HG02938 (cell line): ENCODE measurements around the gene ZNF714.
A peak's percentile ranks its signal among the peaks of the same experiment; 100 is the strongest.

Experiments used
- ATAC-seq: cut with Tn5 transposase; IDR thresholded peaks from one replicate; pipeline ENCODE4 v1.9.1; 2021; ENCODE audit warnings: mild to moderate bottlenecking, moderate library complexity; ENCODE audit not compliant: unreplicated experiment

The ZNF714 gene

DNA sequence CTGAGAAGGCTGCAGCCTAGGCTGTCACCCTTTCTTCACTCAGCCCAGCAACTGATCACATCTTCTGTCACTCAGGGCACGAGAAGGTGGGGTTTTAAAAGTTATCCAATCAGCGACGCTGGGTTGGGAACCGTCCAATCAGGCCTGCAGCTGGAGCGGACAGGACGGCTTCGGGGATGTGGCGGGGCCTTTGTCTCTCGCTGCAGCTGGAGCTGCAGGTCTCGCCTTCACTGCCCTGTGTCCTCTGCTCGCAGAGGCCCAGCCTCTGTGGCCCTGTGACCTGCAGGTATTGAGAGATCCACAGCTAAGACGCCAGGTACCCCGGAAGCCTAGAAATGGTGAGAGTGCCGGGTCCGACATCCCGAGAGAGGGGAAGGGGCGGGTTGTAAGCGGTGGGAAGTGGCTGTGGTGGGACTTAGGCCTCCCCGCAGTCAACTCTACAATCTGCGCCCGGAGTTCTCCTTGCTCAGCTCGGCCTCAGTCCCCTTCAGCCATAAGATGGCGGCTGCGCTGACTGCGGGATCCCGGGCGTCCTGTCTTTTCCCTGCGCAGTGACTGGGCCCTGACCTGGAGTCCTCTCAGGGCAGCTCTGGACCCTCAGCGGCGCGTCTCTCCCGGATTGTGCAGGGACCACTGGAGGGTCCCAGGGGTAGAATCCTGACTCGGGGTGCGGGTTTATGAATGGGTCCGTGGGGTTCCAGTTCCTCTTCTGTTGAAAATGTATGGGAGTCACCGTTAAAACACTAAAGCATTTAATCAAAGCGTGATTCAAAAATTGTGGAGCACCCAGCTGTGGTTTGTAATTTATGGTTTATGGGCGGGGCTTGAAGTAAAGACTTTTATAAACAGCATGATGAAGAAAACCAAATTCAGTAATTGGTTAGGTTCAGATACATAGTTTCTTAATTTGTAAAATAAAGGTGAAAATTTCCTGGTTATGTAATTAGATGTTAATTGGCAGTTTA, at the start of gene ZNF714:
TSS of gene ZNF714 (plus strand) at position 193 of the 965 bp plus-strand sequence. CDS start 16,066 bp downstream, outside the sequence.
- ATAC-seq, result peak; percentile 83

DNA sequence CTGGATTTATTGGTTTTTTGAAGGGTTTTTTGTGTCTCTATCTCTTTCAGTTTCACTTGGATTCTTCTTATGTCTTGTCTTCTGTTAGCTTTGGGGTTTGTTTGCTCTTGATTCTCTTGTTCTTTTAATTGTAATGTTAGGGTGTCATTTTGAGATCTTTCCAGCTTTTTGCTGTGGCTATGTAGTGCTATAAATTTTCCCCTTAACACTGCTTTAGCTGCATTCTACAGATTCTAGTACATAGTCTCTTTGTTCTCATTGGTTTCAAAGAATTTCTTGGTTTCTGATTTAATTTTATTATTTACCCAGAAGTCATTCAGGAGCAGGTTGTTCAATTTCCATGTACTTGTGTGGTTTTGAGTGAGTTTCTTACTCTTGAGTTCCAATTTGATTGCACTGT, 37.0 kb upstream of the ZNF714 start:
- no peak for ATAC-seq

DNA sequence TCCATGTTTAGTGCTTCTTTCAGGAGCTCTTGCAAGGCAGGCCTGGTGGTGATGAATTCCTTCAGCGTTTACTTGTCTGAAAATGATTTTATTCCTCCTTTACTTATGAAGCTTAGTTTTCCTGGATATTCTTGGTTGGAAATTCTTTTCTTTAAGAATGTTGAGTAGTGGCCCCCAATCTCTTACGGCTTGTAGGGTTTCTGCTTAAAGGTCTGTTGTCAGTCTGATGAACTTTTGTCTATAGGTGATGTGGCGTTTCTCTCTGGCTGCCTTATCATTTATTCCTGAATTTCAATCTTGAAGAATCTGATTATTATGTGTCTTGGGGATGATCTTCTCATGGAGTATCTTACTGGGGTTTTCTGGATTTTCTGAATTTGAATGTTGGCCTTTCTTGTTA, 35.5 kb upstream of the ZNF714 start:
- no peak for ATAC-seq

DNA sequence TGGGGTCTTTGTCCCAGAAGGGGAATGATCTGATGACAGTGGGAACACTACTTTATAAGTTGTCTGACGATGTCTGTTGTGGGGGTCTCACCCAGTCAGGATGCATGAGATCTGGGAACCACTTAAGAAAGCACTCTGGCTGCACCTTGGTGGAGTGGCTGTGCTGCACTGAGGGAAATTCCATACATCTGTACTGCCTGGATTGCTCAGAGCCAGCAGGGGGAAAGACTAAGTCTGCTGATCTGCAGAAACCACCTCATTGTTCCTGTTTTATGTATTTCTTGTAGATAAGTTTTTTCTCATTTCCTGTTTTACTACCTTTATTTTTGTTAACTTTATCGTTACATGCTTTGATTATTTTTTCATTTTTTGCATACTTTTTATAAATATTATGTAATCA, 34.3 kb upstream of the ZNF714 start:
- ATAC-seq, result no peak

DNA sequence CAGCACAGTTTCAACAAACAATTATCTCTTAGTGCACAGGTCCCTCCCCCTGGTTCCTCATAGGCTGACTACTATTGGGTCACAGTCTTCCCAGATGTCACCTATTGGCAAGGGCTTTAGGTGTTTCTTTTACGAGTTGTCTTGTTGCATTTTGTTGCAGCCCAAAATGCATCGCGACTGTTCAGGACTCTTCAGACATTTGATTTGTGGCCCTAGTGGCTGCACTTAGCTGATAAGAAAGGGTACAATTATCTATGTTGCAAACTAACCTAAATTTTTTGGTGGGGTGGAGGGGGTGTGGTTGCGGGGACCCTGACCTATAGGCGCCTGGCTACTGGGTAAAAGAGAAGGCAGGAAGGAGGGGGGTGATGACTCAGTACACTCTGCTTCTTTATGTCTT, 29.1 kb upstream of the ZNF714 start:
- no peak for ATAC-seq

DNA sequence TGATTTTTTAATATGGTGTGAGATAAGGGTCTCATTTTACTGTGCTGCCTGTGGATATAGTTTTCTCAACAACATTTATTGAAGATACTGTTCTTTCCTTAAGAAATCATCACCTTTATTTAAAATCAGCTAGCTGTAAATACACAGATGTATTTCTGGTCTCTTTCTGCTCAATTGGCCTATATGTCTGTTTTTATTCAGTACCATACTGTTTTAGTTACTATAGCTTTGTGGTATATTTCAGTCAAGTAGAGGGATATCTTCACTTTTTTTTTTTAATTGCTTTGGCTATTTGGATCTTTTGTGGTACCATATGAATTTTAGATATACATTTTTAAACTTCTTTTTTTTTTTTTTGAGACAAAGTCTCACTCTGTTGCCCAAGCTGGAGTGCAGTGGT, 16.7 kb upstream of the ZNF714 start:
- ATAC-seq, result no peak

DNA sequence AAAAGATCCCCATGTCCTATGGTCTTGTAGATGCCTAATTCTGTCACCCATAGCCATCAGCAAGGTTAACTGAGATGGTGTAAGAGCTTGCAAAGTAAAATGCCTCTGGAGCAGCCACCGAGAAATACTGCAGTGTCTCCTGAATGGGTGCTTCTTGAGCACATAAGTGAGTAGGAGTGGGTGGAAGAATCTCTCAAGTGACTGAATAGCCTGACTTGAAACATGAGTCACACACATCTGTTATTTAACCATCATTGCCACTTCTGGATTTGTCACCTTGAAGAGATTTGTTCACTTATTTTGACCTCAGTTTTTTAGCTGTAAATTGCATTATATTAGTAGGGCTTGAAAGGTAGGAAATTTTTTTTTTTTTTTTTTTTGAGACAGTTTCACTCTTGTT, 2.3 kb downstream of the ZNF714 start:
- no peak for ATAC-seq

GRCh38 chr19:21087871-21088270, 5.9 kb downstream of the ZNF714 start:
- no peak for ATAC-seq

- no peak for ATAC-seq
These were observed 10.1 kb downstream of the ZNF714 start for GRCh38 chr19:21092109-21092508.

GRCh38 chr19:21094347-21095025, 12.5 kb downstream of the ZNF714 start:
- ATAC-seq, result no peak

DNA sequence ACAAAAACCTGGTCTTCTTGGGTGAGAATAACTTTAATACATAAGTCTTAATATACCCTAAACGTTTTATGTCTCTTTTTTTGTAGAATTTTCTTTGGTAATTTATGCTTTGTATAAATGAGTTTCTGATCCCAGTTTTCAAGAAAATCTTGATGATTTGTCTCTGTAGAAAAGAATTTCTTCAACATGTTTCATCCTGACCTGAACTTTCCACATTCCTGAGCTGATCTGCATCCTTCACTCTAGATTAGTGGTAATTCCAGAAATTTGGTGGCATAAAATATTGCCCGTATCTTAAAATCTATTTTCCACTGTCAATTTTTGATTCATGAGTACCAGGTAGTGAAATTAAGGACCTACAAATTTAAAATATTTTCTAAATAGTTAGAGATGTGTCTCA, 16.3 kb downstream of the ZNF714 start:
- ATAC-seq, result no peak

DNA sequence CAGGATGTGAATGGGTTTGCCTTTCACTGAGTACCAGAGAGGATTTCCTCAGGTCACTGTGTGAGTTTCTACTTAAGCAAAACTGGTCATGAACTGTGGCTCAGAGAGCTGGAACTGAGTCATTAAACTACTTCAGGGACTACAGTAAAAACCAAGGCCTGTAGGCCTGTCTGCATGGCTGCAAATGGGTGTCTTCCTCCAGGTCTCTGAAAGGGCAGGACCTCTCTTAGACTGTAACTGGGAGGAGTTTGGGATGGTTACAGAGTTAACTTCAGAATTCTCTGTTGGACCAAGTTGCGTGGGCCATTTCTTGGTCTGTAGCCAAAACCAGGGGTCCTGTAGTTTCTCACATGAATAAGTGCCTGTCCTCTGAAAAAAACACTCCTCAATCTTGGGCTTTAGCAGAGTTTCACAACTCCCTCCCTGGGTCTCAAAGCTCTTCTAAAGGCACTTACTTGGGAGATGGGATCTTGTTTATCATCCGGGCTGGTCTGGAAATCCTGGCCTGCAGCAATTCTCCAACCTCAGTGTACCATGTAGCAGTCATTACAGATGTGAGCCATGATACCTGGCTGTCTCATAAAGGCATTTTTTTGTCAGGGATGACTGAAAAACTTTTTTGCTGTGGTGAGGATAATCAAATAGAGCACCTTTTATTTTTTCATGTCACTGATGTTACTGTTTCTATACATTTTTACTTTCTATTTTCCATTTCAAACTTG, 19.7 kb downstream of the ZNF714 start:
- no peak for ATAC-seq

GRCh38 chr19:21109116-21109515, 27.1 kb downstream of the ZNF714 start:
- no peak for ATAC-seq

DNA sequence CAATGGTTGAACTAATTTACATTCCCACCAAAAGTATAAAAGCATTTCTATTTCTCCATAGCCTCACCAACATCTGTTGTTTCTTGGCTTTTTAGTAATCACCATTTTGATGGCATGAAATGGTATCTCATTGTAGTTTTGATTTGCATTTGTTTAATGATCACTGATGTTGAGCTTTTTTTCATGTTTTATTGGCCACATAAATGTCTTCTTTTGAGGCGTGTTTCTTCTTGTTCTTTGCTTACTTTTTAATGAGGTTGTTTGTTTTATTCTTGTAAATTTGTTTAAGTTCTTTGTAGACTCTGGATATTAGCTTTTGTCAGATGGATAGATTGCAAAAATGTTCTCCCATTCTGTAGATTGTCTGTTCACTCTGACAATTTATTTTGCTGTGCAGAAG, 28.2 kb downstream of the ZNF714 start:
- ATAC-seq, result no peak

- no peak for ATAC-seq
These were observed 33.4 kb downstream of the ZNF714 start for GRCh38 chr19:21115430-21115829.

DNA sequence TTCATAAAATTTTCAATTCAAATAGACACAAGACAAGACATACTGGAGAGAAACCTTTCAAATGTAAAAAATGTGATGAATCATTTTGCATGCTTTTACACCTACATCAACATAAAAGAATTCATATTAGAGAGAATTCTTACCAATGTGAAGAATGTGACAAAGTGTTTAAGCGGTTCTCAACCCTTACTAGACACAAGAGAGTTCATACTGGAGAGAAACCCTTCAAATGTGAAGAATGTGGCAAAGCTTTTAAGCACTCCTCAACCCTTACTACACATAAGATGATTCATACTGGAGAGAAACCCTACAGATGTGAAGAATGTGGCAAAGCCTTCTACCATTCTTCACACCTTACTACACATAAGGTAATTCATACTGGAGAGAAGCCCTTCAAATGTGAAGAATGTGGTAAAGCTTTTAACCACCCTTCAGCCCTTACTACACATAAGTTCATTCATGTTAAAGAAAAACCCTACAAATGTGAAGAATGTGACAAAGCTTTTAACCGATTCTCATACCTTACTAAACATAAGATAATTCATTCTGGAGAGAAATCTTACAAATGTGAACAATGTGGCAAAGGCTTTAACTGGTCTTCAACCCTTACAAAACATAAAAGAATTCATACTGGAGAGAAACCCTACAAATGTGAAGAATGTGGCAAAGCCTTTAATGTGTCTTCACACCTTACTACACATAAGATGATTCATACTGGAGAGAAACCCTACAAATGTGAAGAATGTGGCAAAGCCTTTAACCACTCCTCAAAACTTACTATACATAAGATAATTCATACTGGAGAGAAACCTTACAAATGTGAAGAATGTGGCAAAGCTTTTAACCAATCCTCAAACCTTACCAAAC, 35.3 kb downstream of the ZNF714 start:
- ATAC-seq, result no peak

- ATAC-seq, result no peak
These were observed 44.1 kb downstream of the ZNF714 start for GRCh38 chr19:21126078-21126477.

DNA sequence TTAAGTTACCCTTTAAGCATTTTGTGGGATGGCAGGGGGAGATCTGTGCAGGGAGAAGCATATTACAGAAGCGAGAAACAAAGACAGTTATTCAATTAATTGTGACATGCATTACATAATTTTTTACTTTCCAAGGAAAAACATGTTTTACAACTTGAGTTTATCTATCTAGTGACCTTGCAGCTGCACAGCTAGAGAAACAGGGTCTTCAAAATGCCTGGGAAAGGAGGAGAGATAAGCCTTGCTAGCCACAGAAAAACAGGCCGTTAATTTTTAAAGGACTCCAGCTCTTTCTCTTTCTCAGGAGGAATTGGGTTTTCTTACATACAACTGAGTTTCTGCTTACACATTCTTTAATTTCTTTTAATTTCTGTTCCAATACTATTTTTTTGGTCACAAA, 45.0 kb downstream of the ZNF714 start:
- ATAC-seq, result no peak

- no peak for ATAC-seq
These were observed 45.9 kb downstream of the ZNF714 start for GRCh38 chr19:21127898-21128297.

DNA sequence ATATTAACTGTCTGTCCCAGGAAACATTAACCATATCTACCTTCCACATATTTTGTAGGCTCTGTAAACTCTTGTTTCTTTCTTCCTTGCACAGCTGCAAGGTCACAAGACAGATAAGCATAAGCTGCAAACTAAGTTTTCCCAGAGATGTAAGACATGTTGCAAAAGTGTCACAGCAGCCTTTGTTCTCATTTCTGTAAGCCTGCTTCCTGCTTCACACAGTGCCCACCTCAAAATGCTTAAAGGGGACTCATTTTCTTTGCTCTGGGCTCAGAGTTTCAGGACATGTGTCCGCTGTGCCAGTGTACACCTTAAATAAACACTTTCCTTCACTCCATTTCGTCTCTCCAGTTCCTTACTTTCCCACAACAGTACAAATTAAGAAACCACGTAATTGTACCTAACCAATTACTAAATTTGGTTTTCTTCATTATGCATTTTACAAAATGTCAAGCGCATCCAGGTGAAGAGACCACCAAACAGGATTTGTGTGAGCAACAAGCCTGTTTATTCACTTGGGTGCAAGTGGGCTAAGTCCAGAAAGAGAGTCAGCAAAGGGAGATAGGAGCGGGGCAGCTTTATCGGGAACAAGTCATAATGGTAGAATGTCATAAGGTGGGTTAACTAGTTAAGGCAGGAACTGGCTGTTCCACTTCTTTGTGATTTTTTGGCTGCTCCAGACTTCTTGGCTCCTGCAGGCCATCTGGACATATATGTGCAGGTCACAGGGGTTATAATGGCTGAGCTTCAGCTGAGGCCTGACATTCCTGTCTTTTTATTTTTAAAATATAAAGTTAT, 47.1 kb downstream of the ZNF714 start:
- ATAC-seq, result no peak
